KBM-7 (cell line): ENCODE measurements around the gene SNX9.
A peak's percentile ranks its signal among the peaks of the same experiment; 100 is the strongest.
"Not testable (repeated sequence)": the region's sequence is repeated elsewhere in the genome, so short reads cannot be mapped to it uniquely, and the experiment has no call there.

Experiments
- DNase-seq: peaks from one replicate; pipeline ENCODE4 v3.0.0-alpha.2; 2015
- in situ Hi-C: fragments of 300-500 bp; cut with MboI; formaldehyde crosslinking; loops from 2 replicates; pipeline ENCODE4 v1.14.3; 2020; ENCODE audit warnings: low sequenced_read_pairs, low pct_unique_long_range_greater_than_20kb, mixed read lengths

SNX9 gene

GRCh38 chr6:157961832-157962575 lies 139.0 kb downstream of the SNX9 start:
- in situ Hi-C loops = no loop called here
- no peak for DNase-seq

GRCh38 chr6:157962601-157963302 lies 139.7 kb downstream of the SNX9 start:
- DNase-seq = peak; percentile 69
- in situ Hi-C loops = no loop called here

GRCh38 chr6:157964100-157964499 lies 141.1 kb downstream of the SNX9 start:
- DNase-seq = no peak
- in situ Hi-C loops = no loop called here

GRCh38 chr6:157965387-157965786 lies 142.3 kb downstream of the SNX9 start:
- in situ Hi-C loops = no loop called here
- DNase-seq = no peak

- in situ Hi-C loops = no loop called here
- DNase-seq = no peak
Observed at GRCh38 chr6:157966589-157966977, 143.5 kb downstream of the SNX9 start.

GRCh38 chr6:157967020-157967419 lies 144.0 kb downstream of the SNX9 start:
- in situ Hi-C loops = no loop called here
- no peak for DNase-seq

GRCh38 chr6:157967486-157967885 lies 144.4 kb downstream of the SNX9 start:
- DNase-seq = no peak

GRCh38 chr6:157972177-157972576 lies 149.1 kb downstream of the SNX9 start:
- in situ Hi-C loops, DNase-seq: not testable (repeated sequence)

More at GRCh38 chr6:157967486-157967885, 144.4 kb downstream of the SNX9 start:
- in situ Hi-C loops = no loop called here

- in situ Hi-C loops = no loop called here
- DNase-seq = no peak
Observed at GRCh38 chr6:157974341-157974894, 151.4 kb downstream of the SNX9 start.

- no peak for DNase-seq
- in situ Hi-C loops = no loop called here
Observed at GRCh38 chr6:157974967-157975366, 151.9 kb downstream of the SNX9 start.

- in situ Hi-C loops = no loop called here
Observed at GRCh38 chr6:157975456-157975855, 152.4 kb downstream of the SNX9 start.

GRCh38 chr6:157976345-157977175 lies 153.5 kb downstream of the SNX9 start:
- no peak for DNase-seq
- in situ Hi-C loops = no loop called here

More at GRCh38 chr6:157975456-157975855, 152.4 kb downstream of the SNX9 start:
- DNase-seq = no peak

- in situ Hi-C loops = no loop called here
- DNase-seq = no peak
Observed at GRCh38 chr6:157977176-157977804, 154.2 kb downstream of the SNX9 start.

- no peak for DNase-seq
- in situ Hi-C loops = no loop called here
Observed at GRCh38 chr6:157978021-157978783, 155.2 kb downstream of the SNX9 start.

GRCh38 chr6:157980288-157981131 lies 157.5 kb downstream of the SNX9 start:
- DNase-seq = peak; percentile 36
- in situ Hi-C loops = no loop called here

- no peak for DNase-seq
- in situ Hi-C loops = no loop called here
Observed at GRCh38 chr6:157981132-157981394, 158.0 kb downstream of the SNX9 start.

- DNase-seq = peak; percentile 67
- in situ Hi-C loops = no loop called here
Observed at GRCh38 chr6:157981395-157982101, 158.5 kb downstream of the SNX9 start, which contains the start of gene SYNJ2. TSS of gene SYNJ2 (plus strand) at chr6:157981863. CDS start at chr6:157981962, 99 bp downstream.
